ENCODE measurements around the gene FCF1. TPM values are rescaled to one million over a fixed set of nuclear protein-coding genes. Genes with fewer than 3 reads are reported as not detected.

FCF1 gene
- total and polyA plus RNA-seq, 9 of the 15 experiments (the other 6 are each of a cell fraction or from before 2014, with no cell fraction given) = 6.8 to 91.9 (median 40.0) TPM

DNA sequence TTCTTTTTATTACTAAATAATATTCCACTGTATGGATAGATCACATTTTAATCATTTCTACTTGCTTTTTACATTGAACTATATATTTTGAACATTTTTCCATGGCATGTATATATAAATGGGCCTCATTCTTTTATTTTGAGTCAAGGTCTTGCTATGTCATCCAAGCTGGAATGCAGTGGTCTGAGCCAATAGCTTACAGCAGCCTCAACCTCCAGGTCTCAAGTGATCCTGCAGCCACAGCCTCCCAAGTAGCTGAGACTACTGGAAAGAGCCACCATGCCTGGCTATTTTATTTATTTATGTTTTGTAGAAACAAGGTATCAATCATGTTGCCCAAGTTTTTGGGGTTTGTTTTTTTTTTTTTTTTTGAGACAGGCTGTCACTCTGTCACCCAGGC lies 7.6 kb downstream of the FCF1 start:
- H3K9ac ChIP-seq (ENCODE audit: insufficient read depth in 1 of 2, low read depth in 2 of 2, low read length in 2 of 2) = no peak overlapping the region
- peaks cover 34% of the 10 kb centered on the region; the same call in 2 of the 3 replicates for H3K36me3 ChIP-seq (ENCODE audit: control insufficient read depth, insufficient read depth, low read length)
- H3K9me3 ChIP-seq (replicated peaks; ENCODE audit: control insufficient read depth, insufficient read depth, low read depth, low read length) = no peaks in the 10 kb centered on the region
- in situ Hi-C loops (cut with MboI) = no loop called here
- ATAC-seq (no peak), DNase-seq (ENCODE audit: extremely low read depth in 1 of 4, low spot score in 3 of 4) (no peak), FAIRE-seq (no peak)
- H3K79me2 ChIP-seq (ENCODE audit: control insufficient read depth, insufficient read depth, low read length) = no peaks in the 10 kb centered on the region
- intact Hi-C loops (cut with micrococcal nuclease) = no loop called here
- no peaks in the 10 kb centered on the region for H3K9me1 ChIP-seq (ENCODE audit: control insufficient read depth, insufficient read depth, low read length)
- H3K27me3 ChIP-seq (ENCODE audit: control insufficient read depth in 2 of 2, insufficient read depth in 2 of 2, low read length in 2 of 2) = no peaks in the 10 kb centered on the region
- no peak overlapping the region for H3K4me3 ChIP-seq
- CTCF ChIA-PET (ENCODE audit: low intra/inter-chr PET ratio) = no interaction called here
- TF ChIP-seq PRMT5 (CRISPR knock-in tag; IDR thresholded peaks at IDR 0.05) (no peak), BCLAF1 (IDR thresholded peaks at IDR 0.05; ENCODE audit: borderline replicate concordance in 1 of 2, control insufficient read depth in 1 of 2, low read depth in 2 of 2, low read length in 1 of 2) (no peak), NFE2L1 (tag; IDR thresholded peaks at IDR 0.05; ENCODE audit: borderline replicate concordance, low read depth) (no peak), FOXM1 (IDR thresholded peaks at IDR 0.05; ENCODE audit: low read depth) (no peak), FOXM1 (CRISPR knock-in tag; IDR thresholded peaks at IDR 0.05; ENCODE audit: low read depth) (no peak), CBFB (CRISPR knock-in tag; IDR thresholded peaks at IDR 0.05) (no peak), PPARD (CRISPR knock-in tag; IDR thresholded peaks at IDR 0.05) (no peak), DIDO1 (tag; IDR thresholded peaks at IDR 0.05; ENCODE audit: low read depth) (no peak), CTBP1 (IDR thresholded peaks at IDR 0.05; ENCODE audit: borderline replicate concordance) (no peak), SMAD3 (CRISPR knock-in tag; conservative IDR thresholded peaks at IDR 0.05) (no peak), SAFB2 (IDR thresholded peaks at IDR 0.05; ENCODE audit: borderline replicate concordance, low read depth, low read length, severe bottlenecking) (no peak), CHD2 (IDR thresholded peaks at IDR 0.05; ENCODE audit: low read depth, low read length) (no peak), ERF (CRISPR knock-in tag; IDR thresholded peaks at IDR 0.05) (no peak), MYC (IDR thresholded peaks at IDR 0.05; ENCODE audit: low read depth, low read length) (no peak), MYC (CRISPR knock-in tag; IDR thresholded peaks at IDR 0.05; ENCODE audit: borderline replicate concordance, low read depth) (no peak)
- TF ChIP-seq, protein P1, sequence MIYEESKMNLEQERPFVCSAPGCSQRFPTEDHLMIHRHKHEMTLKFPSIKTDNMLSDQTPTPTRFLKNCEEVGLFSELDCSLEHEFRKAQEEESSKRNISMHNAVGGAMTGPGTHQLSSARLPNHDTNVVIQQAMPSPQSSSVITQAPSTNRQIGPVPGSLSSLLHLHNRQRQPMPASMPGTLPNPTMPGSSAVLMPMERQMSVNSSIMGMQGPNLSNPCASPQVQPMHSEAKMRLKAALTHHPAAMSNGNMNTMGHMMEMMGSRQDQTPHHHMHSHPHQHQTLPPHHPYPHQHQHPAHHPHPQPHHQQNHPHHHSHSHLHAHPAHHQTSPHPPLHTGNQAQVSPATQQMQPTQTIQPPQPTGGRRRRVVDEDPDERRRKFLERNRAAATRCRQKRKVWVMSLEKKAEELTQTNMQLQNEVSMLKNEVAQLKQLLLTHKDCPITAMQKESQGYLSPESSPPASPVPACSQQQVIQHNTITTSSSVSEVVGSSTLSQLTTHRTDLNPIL (CRISPR knock-in tag; IDR thresholded peaks at IDR 0.05) = no peak
- H2AFZ ChIP-seq (ENCODE audit: low read depth, low read length) = no peak overlapping the region
- POLR2A ChIA-PET = interaction anchor here (0.6 kb wide), 1 partner anchor 1167 kb away, joined by 4 read pairs; no protein-coding TSS in a partner anchor
- H3K27ac ChIP-seq (ENCODE audit: extremely low read depth, low read depth, low read length) = no peak overlapping the region
- H3K4me2 ChIP-seq (ENCODE audit: insufficient read depth, low read length) = no peak overlapping the region
- no peaks in the 10 kb centered on the region for H4K20me1 ChIP-seq (replicated peaks; ENCODE audit: control insufficient read depth, insufficient read depth, low read length)
- no peaks in the 10 kb centered on the region for H3K4me1 ChIP-seq (replicated peaks in 1 of 2; ENCODE audit: control insufficient read depth in 2 of 2, insufficient read depth in 2 of 2, low read length in 2 of 2)
- BruUV-seq (replicated peaks) = no TSS peak
